GM12878 (cell line): ENCODE data around the gene ABCC2. TPM values are rescaled to one million over a fixed set of nuclear protein-coding genes. Genes with fewer than 3 reads are reported as not detected.

Experiments
- ATF3 ChIP-seq: IDR thresholded peaks from 2 replicates; pipeline ENCODE4 v1.6.1; 2011; ENCODE audit warnings: low read depth, mild to moderate bottlenecking, low read length, moderate library complexity, borderline replicate concordance; ENCODE audit errors: extremely low read depth
- ATF7 ChIP-seq: fragments of 450-650 bp; IDR thresholded peaks from 2 replicates; pipeline ENCODE4 v1.6.1; 2016; ENCODE audit warnings: low read depth, mild to moderate bottlenecking
- CREB1 ChIP-seq: IDR thresholded peaks from 2 replicates; pipeline ENCODE4 v1.6.1; 2012; ENCODE audit warnings: low read depth, mild to moderate bottlenecking, inconsistent platforms
- MTA2 ChIP-seq: fragments of 450-650 bp; IDR thresholded peaks from 2 replicates; pipeline ENCODE4 v1.6.1; 2016; ENCODE audit warnings: low read depth, mild to moderate bottlenecking, moderate library complexity
- MTA3 ChIP-seq: IDR thresholded peaks from 2 replicates; pipeline ENCODE4 v1.6.1; 2012; ENCODE audit warnings: low read length, inconsistent platforms, borderline replicate concordance
- MYB ChIP-seq: fragments of 150-350 bp; IDR thresholded peaks from 2 replicates; pipeline ENCODE4 v1.6.1; 2014; ENCODE audit warnings: mild to moderate bottlenecking, low read depth, low read length, borderline replicate concordance
- RELA ChIP-seq: fragments of 450-650 bp; IDR thresholded peaks from 2 replicates; pipeline ENCODE4 v1.8.0; 2014; ENCODE audit warnings: borderline replicate concordance; ENCODE audit not compliant: partially characterized antibody
- SUPT20H ChIP-seq: IDR thresholded peaks from 2 replicates; pipeline ENCODE4 v1.6.1; 2011; ENCODE audit warnings: low read depth, mild to moderate bottlenecking, low read length, moderate library complexity, borderline replicate concordance; ENCODE audit not compliant: control insufficient read depth
- ZNF687 ChIP-seq: fragments of 450-650 bp; IDR thresholded peaks from 2 replicates; pipeline ENCODE4 v1.6.1; 2017; ENCODE audit warnings: mild to moderate bottlenecking, moderate library complexity
- polyA plus RNA-seq, 11 experiments: library from polyadenylated mRNA; depleted of rRNA in 4 of 11; unstranded in 6 of 11; stranded (reverse) in 5 of 11; fragments of >200 nt; fragmentation: Nextera tagmentation in 4 of 11; fragmentation: Illumina TruSeq in 1 of 11; extraction: Ambion mirVana in 4 of 11; extraction: Trizol in 1 of 11; gene quantifications; 1 replicate in 1 of 11; 2 replicates in 10 of 11; pipeline versions ENCODE4 v1.2.1 to v1.2.3, GENCODE V29; 2011 to 2016; ENCODE audit warnings: inconsistent platforms in 2 of 11, missing spikeins in 2 of 11, low read depth in 1 of 11
- total RNA-seq, 4 experiments: library from RNA; depleted of rRNA in 3 of 4; stranded (reverse); fragments of >200 nt in 3 of 4; fragmentation: Illumina TruSeq in 1 of 4; extraction: Trizol in 1 of 4; gene quantifications; 2 replicates each; pipeline versions ENCODE4 v1.2.1 to v1.2.3, GENCODE V29; 2013 to 2021
- TF ChIP-seq, protein P1 (sequence below): fragments of 450-650 bp; formaldehyde crosslinking; IDR thresholded peaks from 2 replicates; pipeline ENCODE4 v1.4.0; 2022; ENCODE audit warnings: mild to moderate bottlenecking, moderate library complexity
- TF ChIP-seq, protein P2 (sequence below): fragments of 450-650 bp; IDR thresholded peaks from 2 replicates; pipeline ENCODE4 v1.6.1; 2017; ENCODE audit warnings: borderline replicate concordance

Gene ABCC2
- total and polyA plus RNA-seq, 10 of the 15 experiments (the other 5 are each of a cell fraction or from before 2014, with no cell fraction given), result 0.02 to 0.95 (median 0.21) TPM

DNA sequence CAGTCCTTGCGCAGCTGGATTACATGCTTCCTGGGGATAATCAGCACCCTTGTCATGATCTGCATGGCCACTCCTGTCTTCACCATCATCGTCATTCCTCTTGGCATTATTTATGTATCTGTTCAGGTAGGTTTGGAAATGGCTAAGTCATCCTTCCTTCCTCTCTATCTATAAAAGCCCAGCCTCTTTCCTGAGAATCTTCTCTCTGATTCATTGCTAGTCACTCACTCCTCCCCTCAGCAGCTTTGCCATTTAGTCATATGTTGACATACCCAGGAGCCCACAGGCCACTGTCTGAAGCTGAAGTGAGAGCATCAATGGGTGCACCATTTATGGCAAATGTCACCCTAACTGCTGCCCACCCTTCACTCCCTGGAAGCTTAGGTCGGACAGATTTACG lies 52.0 kb downstream of the ABCC2 start (continued):
- TF ChIP-seq, protein P1, sequence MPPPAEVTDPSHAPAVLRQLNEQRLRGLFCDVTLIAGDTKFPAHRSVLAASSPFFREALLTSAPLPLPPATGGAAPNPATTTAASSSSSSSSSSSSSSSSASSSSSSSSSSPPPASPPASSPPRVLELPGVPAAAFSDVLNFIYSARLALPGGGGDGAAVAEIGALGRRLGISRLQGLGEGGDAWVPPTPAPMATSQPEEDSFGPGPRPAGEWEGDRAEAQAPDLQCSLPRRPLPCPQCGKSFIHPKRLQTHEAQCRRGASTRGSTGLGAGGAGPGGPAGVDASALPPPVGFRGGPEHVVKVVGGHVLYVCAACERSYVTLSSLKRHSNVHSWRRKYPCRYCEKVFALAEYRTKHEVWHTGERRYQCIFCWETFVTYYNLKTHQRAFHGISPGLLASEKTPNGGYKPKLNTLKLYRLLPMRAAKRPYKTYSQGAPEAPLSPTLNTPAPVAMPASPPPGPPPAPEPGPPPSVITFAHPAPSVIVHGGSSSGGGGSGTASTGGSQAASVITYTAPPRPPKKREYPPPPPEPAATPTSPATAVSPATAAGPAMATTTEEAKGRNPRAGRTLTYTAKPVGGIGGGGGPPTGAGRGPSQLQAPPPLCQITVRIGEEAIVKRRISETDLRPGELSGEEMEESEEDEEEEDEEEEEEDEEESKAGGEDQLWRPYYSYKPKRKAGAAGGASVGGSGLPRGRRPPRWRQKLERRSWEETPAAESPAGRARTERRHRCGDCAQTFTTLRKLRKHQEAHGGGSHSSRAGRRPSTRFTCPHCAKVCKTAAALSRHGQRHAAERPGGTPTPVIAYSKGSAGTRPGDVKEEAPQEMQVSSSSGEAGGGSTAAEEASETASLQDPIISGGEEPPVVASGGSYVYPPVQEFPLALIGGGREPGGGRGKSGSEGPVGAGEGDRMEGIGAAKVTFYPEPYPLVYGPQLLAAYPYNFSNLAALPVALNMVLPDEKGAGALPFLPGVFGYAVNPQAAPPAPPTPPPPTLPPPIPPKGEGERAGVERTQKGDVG (CRISPR knock-in tag), result no peak
- TF ChIP-seq, protein P2, sequence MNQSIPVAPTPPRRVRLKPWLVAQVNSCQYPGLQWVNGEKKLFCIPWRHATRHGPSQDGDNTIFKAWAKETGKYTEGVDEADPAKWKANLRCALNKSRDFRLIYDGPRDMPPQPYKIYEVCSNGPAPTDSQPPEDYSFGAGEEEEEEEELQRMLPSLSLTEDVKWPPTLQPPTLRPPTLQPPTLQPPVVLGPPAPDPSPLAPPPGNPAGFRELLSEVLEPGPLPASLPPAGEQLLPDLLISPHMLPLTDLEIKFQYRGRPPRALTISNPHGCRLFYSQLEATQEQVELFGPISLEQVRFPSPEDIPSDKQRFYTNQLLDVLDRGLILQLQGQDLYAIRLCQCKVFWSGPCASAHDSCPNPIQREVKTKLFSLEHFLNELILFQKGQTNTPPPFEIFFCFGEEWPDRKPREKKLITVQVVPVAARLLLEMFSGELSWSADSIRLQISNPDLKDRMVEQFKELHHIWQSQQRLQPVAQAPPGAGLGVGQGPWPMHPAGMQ, result no peak
- TF ChIP-seq ATF7, result no peak
- no peak for TF ChIP-seq MTA2
- no peak for TF ChIP-seq CREB1
- TF ChIP-seq ZNF687, result no peak
- no peak for TF ChIP-seq SUPT20H
- TF ChIP-seq RELA, result no peak
- no peak for TF ChIP-seq MTA3
- no peak for TF ChIP-seq MYB
- no peak for TF ChIP-seq ATF3
- TF ChIP-seq, all 136 proteins: peak for 0
